Measurements from ENCODE around the gene SYNE2.

The SYNE2 gene

GRCh38 chr14:63908667-63909264 lies 56.0 kb downstream of the SYNE2 start:
- no peak for DNase-seq (ENCODE audit: low spot score)

- DNase-seq (ENCODE audit: low spot score), result no peak
Measured at GRCh38 chr14:63909984-63910383, 57.2 kb downstream of the SYNE2 start.

- DNase-seq (ENCODE audit: low spot score), result no peak
Measured at GRCh38 chr14:63910583-63911363, 58.0 kb downstream of the SYNE2 start.

- DNase-seq (ENCODE audit: low spot score), result no peak
Measured at GRCh38 chr14:63911404-63911803, 58.6 kb downstream of the SYNE2 start.

GRCh38 chr14:63912286-63912685 lies 59.5 kb downstream of the SYNE2 start:
- DNase-seq (ENCODE audit: low spot score), result no peak

GRCh38 chr14:63918411-63918810 lies 65.6 kb downstream of the SYNE2 start:
- no peak for DNase-seq (ENCODE audit: low spot score)

GRCh38 chr14:63922696-63923421 lies 70.1 kb downstream of the SYNE2 start:
- no peak for DNase-seq (ENCODE audit: low spot score)

GRCh38 chr14:63923422-63923752 lies 70.6 kb downstream of the SYNE2 start:
- no peak for DNase-seq (ENCODE audit: low spot score)

GRCh38 chr14:63924375-63924774 lies 71.6 kb downstream of the SYNE2 start:
- DNase-seq (ENCODE audit: low spot score), result no peak

- no peak for DNase-seq (ENCODE audit: low spot score)
Measured at GRCh38 chr14:63926641-63927040, 73.8 kb downstream of the SYNE2 start.

GRCh38 chr14:63928744-63929174 lies 76.0 kb downstream of the SYNE2 start:
- no peak for DNase-seq (ENCODE audit: low spot score)

GRCh38 chr14:63933110-63933509 lies 80.3 kb downstream of the SYNE2 start:
- no peak for DNase-seq (ENCODE audit: low spot score)

- no peak for DNase-seq (ENCODE audit: low spot score)
Measured at GRCh38 chr14:63933711-63934110, 80.9 kb downstream of the SYNE2 start.

GRCh38 chr14:63938198-63939005 lies 85.6 kb downstream of the SYNE2 start:
- no peak for DNase-seq (ENCODE audit: low spot score)

- DNase-seq (ENCODE audit: low spot score), result no peak
Measured at GRCh38 chr14:63939006-63939270, 86.1 kb downstream of the SYNE2 start.

GRCh38 chr14:63940387-63940786 lies 87.6 kb downstream of the SYNE2 start:
- DNase-seq (ENCODE audit: low spot score), result no peak

- DNase-seq (ENCODE audit: low spot score), result no peak
Measured at GRCh38 chr14:63941023-63941422, 88.2 kb downstream of the SYNE2 start.

- DNase-seq (ENCODE audit: low spot score), result no peak
Measured at GRCh38 chr14:63949696-63950095, 96.9 kb downstream of the SYNE2 start.

GRCh38 chr14:63951021-63951420 lies 98.2 kb downstream of the SYNE2 start:
- no peak for DNase-seq (ENCODE audit: low spot score)

GRCh38 chr14:63951429-63951828 lies 98.6 kb downstream of the SYNE2 start:
- DNase-seq (ENCODE audit: low spot score), result no peak

GRCh38 chr14:63952053-63952932 lies 99.5 kb downstream of the SYNE2 start:
- DNase-seq (ENCODE audit: low spot score), result no peak

All from iPS-NIHi11 (cell line).